C4-2B (cell line): ENCODE measurements around the gene MALRD1.

Experiments used
- ZFX ChIP-seq: fragments of 450-650 bp; IDR thresholded peaks from 2 replicates; pipeline ENCODE4 v1.6.1; 2017
- TF ChIP-seq, protein P1 (sequence below): fragments of 450-650 bp; conservative IDR thresholded peaks from 2 replicates; pipeline ENCODE4 v1.5.1; 2017; ENCODE audit warnings: mild to moderate bottlenecking

DNA sequence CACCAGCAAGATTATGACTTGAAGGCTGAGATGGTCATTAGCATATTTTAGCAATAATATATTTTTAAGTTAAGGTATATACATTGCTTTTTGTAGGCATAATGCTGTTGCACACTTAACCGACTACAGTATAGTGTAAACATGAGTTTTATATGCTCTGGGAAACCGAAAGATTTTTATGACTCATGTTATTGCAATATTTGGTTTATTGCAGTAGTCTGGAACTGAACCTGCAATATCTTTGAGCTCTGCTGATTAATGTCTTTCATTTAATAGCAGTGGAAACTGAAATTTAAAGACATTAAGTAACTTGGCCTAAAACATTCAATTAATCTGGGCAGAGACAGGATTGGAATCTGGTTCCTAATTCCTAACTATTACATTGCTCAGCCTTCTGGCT is 500.9 kb downstream of the MALRD1 start:
- TF ChIP-seq, protein P1, sequence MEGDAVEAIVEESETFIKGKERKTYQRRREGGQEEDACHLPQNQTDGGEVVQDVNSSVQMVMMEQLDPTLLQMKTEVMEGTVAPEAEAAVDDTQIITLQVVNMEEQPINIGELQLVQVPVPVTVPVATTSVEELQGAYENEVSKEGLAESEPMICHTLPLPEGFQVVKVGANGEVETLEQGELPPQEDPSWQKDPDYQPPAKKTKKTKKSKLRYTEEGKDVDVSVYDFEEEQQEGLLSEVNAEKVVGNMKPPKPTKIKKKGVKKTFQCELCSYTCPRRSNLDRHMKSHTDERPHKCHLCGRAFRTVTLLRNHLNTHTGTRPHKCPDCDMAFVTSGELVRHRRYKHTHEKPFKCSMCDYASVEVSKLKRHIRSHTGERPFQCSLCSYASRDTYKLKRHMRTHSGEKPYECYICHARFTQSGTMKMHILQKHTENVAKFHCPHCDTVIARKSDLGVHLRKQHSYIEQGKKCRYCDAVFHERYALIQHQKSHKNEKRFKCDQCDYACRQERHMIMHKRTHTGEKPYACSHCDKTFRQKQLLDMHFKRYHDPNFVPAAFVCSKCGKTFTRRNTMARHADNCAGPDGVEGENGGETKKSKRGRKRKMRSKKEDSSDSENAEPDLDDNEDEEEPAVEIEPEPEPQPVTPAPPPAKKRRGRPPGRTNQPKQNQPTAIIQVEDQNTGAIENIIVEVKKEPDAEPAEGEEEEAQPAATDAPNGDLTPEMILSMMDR, result no peak
- no peak for TF ChIP-seq ZFX
